ENCODE data around the gene CAMK2B. TPM values are rescaled to one million over a fixed set of nuclear protein-coding genes. Genes with fewer than 3 reads are reported as not detected.

CAMK2B gene
- total and polyA plus RNA-seq, 2 experiments from 2014 or later = 0.37 to 1.7 TPM

- Histone ChIP-seq H3K27me3 (peaks cover 44% of the 10 kb centered on the region), H3K79me2 (no peaks in the 10 kb centered on the region), H3K36me3 (replicated peaks; ENCODE audit: insufficient read depth, low read depth) (no peaks in the 10 kb centered on the region), H3K9me3 (ENCODE audit: low read depth) (no peaks in the 10 kb centered on the region), H3K27ac (no peak overlapping the region), H3K4me1 (ENCODE audit: insufficient read depth) (no peaks in the 10 kb centered on the region), H2AFZ (no peak overlapping the region), H3K4me3 (no peak overlapping the region), H4K20me1 (ENCODE audit: insufficient read depth, poor library complexity, severe bottlenecking) (no peaks in the 10 kb centered on the region), H3K4me2 (no peak overlapping the region), H3K9me2 (replicated peaks; ENCODE audit: insufficient read depth) (no peaks in the 10 kb centered on the region)
- DNase-seq (ENCODE audit: low spot score) = no peak
- 90% methylated on average over 17 of the region's 17 CpGs for WGBS (ENCODE audit: low lambda C conversion rate, missing lambda C conversion rate)
- no peak for TF ChIP-seq EZH2 (IDR thresholded peaks at IDR 0.05; ENCODE audit: borderline replicate concordance)
These were observed 2.6 kb downstream of the CAMK2B start for GRCh38 chr7:44322631-44323363.

DNA sequence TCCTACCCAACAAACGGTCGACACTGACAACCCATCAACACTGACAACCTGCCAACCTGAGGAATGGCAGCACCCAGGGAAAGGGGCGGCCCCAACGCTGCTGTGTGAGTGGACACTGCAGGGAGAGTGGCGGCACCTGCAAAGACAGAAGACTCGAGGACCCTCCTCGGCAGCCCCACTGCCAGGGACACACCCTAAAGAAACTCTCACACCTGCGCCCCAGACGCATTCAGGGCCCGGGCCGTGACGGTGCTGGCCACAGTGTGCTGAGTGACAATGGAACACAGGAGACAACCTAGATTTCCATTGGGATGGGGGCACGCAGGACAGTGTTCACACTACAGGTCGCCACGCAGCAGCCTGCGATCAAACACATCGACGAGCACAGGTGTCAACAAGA lies 3.6 kb downstream of the CAMK2B start:
- H3K4me1 ChIP-seq (ENCODE audit: insufficient read depth) = no peaks in the 10 kb centered on the region
- H3K36me3 ChIP-seq (replicated peaks; ENCODE audit: insufficient read depth, low read depth) = no peaks in the 10 kb centered on the region
- H3K4me2 ChIP-seq = no peak overlapping the region
- no peaks in the 10 kb centered on the region for H4K20me1 ChIP-seq (ENCODE audit: insufficient read depth, poor library complexity, severe bottlenecking)
- DNase-seq (ENCODE audit: low spot score) = no peak
- 92% methylated on average over 18 of the region's 18 CpGs for WGBS (ENCODE audit: low lambda C conversion rate, missing lambda C conversion rate)
- H3K4me3 ChIP-seq = no peak overlapping the region
- no peaks in the 10 kb centered on the region for H3K79me2 ChIP-seq
- TF ChIP-seq EZH2 (IDR thresholded peaks at IDR 0.05; ENCODE audit: borderline replicate concordance) (no peak), EZH2phosphoT487 (IDR thresholded peaks at IDR 0.05; ENCODE audit: low read depth, severe bottlenecking, unreplicated experiment) (no peak)
- TF ChIP-seq, protein P1, sequence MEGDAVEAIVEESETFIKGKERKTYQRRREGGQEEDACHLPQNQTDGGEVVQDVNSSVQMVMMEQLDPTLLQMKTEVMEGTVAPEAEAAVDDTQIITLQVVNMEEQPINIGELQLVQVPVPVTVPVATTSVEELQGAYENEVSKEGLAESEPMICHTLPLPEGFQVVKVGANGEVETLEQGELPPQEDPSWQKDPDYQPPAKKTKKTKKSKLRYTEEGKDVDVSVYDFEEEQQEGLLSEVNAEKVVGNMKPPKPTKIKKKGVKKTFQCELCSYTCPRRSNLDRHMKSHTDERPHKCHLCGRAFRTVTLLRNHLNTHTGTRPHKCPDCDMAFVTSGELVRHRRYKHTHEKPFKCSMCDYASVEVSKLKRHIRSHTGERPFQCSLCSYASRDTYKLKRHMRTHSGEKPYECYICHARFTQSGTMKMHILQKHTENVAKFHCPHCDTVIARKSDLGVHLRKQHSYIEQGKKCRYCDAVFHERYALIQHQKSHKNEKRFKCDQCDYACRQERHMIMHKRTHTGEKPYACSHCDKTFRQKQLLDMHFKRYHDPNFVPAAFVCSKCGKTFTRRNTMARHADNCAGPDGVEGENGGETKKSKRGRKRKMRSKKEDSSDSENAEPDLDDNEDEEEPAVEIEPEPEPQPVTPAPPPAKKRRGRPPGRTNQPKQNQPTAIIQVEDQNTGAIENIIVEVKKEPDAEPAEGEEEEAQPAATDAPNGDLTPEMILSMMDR (IDR thresholded peaks at IDR 0.05; ENCODE audit: poor library complexity) = no peak
- H3K27ac ChIP-seq = no peak overlapping the region
- H3K9me2 ChIP-seq (replicated peaks; ENCODE audit: insufficient read depth) = no peaks in the 10 kb centered on the region
- H3K9me3 ChIP-seq (ENCODE audit: low read depth) = no peaks in the 10 kb centered on the region
- no peak overlapping the region for H2AFZ ChIP-seq
- H3K27me3 ChIP-seq = peaks cover 36% of the 10 kb centered on the region

DNA sequence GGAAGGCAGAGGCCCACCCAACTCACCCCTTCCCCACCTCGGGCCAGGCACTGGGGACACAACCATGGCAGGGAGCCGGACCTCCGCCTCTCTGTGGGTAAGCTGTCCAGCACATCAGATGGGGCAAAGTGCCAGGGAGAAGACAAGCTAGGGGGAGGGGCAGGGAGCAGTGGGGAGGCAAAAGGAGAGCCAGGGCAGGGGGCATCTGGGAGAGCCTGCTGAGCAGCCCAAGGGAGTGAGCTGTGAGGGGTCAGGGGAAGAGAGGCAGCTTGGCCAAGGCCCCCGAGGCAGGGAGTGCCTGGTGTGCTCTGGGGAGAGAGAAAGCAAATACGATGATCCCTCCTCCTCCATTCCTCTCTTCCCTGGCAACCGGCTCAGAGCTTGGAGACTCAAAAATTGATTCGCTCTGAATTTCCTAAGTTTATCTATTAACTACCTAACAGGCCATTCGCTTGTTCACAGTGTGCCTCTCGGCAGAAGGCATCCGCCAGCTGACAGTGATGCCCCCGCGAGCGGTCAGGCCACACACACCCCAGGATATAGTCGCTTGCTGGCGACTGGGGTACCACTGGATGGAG lies 4.5 kb downstream of the CAMK2B start:
- Histone ChIP-seq H3K9me3 (ENCODE audit: low read depth) (no peaks in the 10 kb centered on the region), H3K27me3 (peaks cover 35% of the 10 kb centered on the region), H3K4me2 (no peak overlapping the region), H2AFZ (no peak overlapping the region), H3K79me2 (no peaks in the 10 kb centered on the region), H3K9me2 (replicated peaks; ENCODE audit: insufficient read depth) (no peaks in the 10 kb centered on the region), H3K4me1 (ENCODE audit: insufficient read depth) (no peaks in the 10 kb centered on the region), H4K20me1 (ENCODE audit: insufficient read depth, poor library complexity, severe bottlenecking) (no peaks in the 10 kb centered on the region), H3K36me3 (replicated peaks; ENCODE audit: insufficient read depth, low read depth) (no peaks in the 10 kb centered on the region), H3K4me3 (no peak overlapping the region), H3K27ac (no peak overlapping the region)
- TF ChIP-seq EZH2phosphoT487 (IDR thresholded peaks at IDR 0.05; ENCODE audit: low read depth, severe bottlenecking, unreplicated experiment) (no peak), EZH2 (IDR thresholded peaks at IDR 0.05; ENCODE audit: borderline replicate concordance) (no peak)
- TF ChIP-seq, protein P1 (IDR thresholded peaks at IDR 0.05; ENCODE audit: poor library complexity) = no peak
- DNase-seq (ENCODE audit: low spot score) = no peak
- 68% methylated on average over 15 of the region's 15 CpGs for WGBS (ENCODE audit: low lambda C conversion rate, missing lambda C conversion rate)

DNA sequence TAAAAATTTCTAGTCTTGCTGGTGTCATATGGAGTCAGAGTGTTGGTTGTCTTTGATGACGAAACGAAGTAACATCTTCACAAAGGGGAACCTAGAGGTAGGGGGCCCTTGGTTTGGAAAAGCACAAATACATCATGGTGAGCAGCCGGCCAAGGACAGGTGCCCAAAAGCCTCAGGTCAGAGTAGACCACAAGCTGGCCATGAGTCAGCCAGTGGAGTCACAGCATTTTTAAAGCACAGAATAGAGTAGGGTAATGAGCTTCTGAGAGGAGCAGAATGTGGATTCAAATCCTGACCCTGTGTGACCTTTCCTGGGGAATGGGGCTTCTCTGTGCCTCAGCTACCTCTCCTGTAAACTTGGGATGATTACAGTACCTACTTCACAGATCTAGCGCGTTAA lies 5.3 kb downstream of the CAMK2B start:
- DNase-seq (ENCODE audit: low spot score) = no peak
- Histone ChIP-seq H3K27me3 (peaks cover 35% of the 10 kb centered on the region), H3K9me3 (ENCODE audit: low read depth) (no peaks in the 10 kb centered on the region), H3K36me3 (replicated peaks; ENCODE audit: insufficient read depth, low read depth) (no peaks in the 10 kb centered on the region), H3K79me2 (no peaks in the 10 kb centered on the region), H4K20me1 (ENCODE audit: insufficient read depth, poor library complexity, severe bottlenecking) (no peaks in the 10 kb centered on the region), H3K27ac (no peak overlapping the region), H3K4me1 (ENCODE audit: insufficient read depth) (no peaks in the 10 kb centered on the region), H3K4me2 (no peak overlapping the region), H3K4me3 (no peak overlapping the region), H3K9me2 (replicated peaks; ENCODE audit: insufficient read depth) (no peaks in the 10 kb centered on the region), H2AFZ (no peak overlapping the region)
- 94% methylated on average over 5 of the region's 5 CpGs for WGBS (ENCODE audit: low lambda C conversion rate, missing lambda C conversion rate)
- no peak for TF ChIP-seq EZH2phosphoT487 (IDR thresholded peaks at IDR 0.05; ENCODE audit: low read depth, severe bottlenecking, unreplicated experiment)
- TF ChIP-seq, protein P1 (IDR thresholded peaks at IDR 0.05; ENCODE audit: poor library complexity) = no peak

All from hepatocyte (in vitro differentiated cells).